Measurements from ENCODE around the gene FBH1. TPM values are rescaled to one million over a fixed set of nuclear protein-coding genes. Genes with fewer than 3 reads are reported as not detected.

Gene FBH1
- total and polyA plus RNA-seq, 9 of the 15 experiments (the other 6 are each of a cell fraction or from before 2014, with no cell fraction given) = 13.4 to 108 (median 77.8) TPM

DNA sequence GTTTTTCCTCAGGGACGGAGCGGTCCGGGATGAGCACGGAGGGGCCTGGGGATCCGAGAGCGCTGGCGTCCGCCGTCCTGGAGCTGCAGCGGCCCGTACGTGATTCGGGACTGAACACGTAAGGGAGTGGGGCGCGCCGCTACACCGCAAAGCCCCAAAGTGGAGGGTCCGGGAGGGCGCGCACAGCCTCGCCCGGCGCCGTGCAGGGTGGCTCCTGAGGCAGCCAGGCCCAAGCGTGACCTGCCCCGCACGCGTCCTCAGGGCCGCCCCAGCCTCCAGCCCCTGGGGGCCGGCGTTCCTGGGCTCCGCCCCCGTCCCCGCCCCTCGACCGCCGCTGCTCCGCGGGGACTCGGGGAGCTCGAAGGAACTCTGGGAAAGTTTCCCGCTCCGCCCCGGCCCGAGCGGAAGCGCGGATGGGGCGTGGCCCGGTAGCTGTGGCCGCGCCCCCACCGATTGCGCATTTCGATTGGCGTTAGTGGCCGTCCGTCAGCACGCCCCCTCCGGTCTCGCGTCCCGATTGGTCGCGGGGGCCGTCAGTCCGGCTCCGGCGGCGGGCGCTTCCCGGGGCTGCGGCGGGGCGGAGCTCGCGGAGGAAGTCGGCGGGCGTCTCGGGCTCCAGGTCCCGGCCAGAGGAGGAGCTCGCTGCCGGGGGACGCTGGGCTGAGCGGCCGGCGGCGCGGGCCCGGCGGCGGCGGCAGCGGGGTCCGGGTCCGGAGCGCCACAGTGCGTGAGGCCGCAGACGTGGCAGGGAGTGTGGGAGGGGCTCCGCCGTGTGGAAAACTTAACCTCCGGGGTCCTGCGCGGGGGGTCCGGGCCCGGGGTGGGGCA, at the start of gene FBH1, which contains the start of gene ANKRD16 (continued):
- TF ChIP-seq, protein P1, sequence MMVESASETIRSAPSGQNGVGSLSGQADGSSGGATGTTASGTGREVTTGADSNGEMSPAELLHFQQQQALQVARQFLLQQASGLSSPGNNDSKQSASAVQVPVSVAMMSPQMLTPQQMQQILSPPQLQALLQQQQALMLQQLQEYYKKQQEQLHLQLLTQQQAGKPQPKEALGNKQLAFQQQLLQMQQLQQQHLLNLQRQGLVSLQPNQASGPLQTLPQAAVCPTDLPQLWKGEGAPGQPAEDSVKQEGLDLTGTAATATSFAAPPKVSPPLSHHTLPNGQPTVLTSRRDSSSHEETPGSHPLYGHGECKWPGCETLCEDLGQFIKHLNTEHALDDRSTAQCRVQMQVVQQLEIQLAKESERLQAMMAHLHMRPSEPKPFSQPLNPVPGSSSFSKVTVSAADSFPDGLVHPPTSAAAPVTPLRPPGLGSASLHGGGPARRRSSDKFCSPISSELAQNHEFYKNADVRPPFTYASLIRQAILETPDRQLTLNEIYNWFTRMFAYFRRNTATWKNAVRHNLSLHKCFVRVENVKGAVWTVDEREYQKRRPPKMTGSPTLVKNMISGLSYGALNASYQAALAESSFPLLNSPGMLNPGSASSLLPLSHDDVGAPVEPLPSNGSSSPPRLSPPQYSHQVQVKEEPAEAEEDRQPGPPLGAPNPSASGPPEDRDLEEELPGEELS (CRISPR knock-in tag; IDR thresholded peaks at IDR 0.05; ENCODE audit: borderline replicate concordance) = 0 out of 2 replicates have a peak, but pooled peaks have one; percentile 20
- TF ChIP-seq CAMTA2 (CRISPR knock-in tag; conservative IDR thresholded peaks at IDR 0.05) (no peak), CREB1 (IDR thresholded peaks at IDR 0.05) (peak; percentile 76), CREB1 (CRISPR knock-in tag; IDR thresholded peaks at IDR 0.05) (peak; percentile 75), POLR2G (IDR thresholded peaks at IDR 0.05; ENCODE audit: low read depth, low read length) (peak; percentile 96), SMC3 (conservative IDR thresholded peaks at IDR 0.05; ENCODE audit: insufficient read depth, low read depth, low read length) (0 out of 2 replicates have a peak, but pooled peaks have one; percentile 13), TBP (optimal IDR thresholded peaks at IDR 0.05; ENCODE audit: low read depth, low read length) (peak; percentile 69), RB1 (IDR thresholded peaks at IDR 0.05; ENCODE audit: low read depth) (peak; percentile 96), PML (IDR thresholded peaks at IDR 0.05; ENCODE audit: low read length) (peak; percentile 37; the same call in 1 of the 2 replicates), KDM2B (CRISPR knock-in tag; IDR thresholded peaks at IDR 0.05) (peak; percentile 31; the same call in 1 of the 2 replicates), TEAD1 (CRISPR knock-in tag; IDR thresholded peaks at IDR 0.05) (peak in 1 of 2 experiments; percentile 70; a peak in 1 of 4 replicates), PURB (CRISPR knock-in tag; IDR thresholded peaks at IDR 0.05; ENCODE audit: low read depth) (no peak), KAT7 (CRISPR knock-in tag; IDR thresholded peaks at IDR 0.05; ENCODE audit: borderline replicate concordance) (peak; percentile 94; the same call in 1 of the 2 replicates), SAP30 (IDR thresholded peaks at IDR 0.05; ENCODE audit: borderline replicate concordance, insufficient read depth, low read depth, low read length, poor library complexity, severe bottlenecking) (peak; percentile 69)
- TF ChIP-seq, protein P2, sequence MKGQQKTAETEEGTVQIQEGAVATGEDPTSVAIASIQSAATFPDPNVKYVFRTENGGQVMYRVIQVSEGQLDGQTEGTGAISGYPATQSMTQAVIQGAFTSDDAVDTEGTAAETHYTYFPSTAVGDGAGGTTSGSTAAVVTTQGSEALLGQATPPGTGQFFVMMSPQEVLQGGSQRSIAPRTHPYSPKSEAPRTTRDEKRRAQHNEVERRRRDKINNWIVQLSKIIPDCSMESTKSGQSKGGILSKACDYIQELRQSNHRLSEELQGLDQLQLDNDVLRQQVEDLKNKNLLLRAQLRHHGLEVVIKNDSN (CRISPR knock-in tag; IDR thresholded peaks at IDR 0.05) = peak; percentile 39; the same call in 1 of the 2 replicates
- TF ChIP-seq, protein P3, sequence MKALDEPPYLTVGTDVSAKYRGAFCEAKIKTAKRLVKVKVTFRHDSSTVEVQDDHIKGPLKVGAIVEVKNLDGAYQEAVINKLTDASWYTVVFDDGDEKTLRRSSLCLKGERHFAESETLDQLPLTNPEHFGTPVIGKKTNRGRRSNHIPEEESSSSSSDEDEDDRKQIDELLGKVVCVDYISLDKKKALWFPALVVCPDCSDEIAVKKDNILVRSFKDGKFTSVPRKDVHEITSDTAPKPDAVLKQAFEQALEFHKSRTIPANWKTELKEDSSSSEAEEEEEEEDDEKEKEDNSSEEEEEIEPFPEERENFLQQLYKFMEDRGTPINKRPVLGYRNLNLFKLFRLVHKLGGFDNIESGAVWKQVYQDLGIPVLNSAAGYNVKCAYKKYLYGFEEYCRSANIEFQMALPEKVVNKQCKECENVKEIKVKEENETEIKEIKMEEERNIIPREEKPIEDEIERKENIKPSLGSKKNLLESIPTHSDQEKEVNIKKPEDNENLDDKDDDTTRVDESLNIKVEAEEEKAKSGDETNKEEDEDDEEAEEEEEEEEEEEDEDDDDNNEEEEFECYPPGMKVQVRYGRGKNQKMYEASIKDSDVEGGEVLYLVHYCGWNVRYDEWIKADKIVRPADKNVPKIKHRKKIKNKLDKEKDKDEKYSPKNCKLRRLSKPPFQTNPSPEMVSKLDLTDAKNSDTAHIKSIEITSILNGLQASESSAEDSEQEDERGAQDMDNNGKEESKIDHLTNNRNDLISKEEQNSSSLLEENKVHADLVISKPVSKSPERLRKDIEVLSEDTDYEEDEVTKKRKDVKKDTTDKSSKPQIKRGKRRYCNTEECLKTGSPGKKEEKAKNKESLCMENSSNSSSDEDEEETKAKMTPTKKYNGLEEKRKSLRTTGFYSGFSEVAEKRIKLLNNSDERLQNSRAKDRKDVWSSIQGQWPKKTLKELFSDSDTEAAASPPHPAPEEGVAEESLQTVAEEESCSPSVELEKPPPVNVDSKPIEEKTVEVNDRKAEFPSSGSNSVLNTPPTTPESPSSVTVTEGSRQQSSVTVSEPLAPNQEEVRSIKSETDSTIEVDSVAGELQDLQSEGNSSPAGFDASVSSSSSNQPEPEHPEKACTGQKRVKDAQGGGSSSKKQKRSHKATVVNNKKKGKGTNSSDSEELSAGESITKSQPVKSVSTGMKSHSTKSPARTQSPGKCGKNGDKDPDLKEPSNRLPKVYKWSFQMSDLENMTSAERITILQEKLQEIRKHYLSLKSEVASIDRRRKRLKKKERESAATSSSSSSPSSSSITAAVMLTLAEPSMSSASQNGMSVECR (CRISPR knock-in tag; IDR thresholded peaks at IDR 0.05) = no peak; the same call in 1 of the 2 replicates
- TF ChIP-seq, protein P4, sequence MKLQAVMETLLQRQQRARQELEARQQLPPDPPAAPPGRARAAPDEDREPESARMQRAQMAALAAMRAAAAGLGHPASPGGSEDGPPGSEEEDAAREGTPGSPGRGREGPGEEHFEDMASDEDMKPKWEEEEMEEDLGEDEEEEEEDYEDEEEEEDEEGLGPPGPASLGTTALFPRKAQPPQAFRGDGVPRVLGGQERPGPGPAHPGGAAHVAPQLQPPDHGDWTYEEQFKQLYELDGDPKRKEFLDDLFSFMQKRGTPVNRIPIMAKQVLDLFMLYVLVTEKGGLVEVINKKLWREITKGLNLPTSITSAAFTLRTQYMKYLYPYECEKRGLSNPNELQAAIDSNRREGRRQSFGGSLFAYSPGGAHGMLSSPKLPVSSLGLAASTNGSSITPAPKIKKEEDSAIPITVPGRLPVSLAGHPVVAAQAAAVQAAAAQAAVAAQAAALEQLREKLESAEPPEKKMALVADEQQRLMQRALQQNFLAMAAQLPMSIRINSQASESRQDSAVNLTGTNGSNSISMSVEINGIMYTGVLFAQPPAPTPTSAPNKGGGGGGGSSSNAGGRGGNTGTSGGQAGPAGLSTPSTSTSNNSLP (IDR thresholded peaks at IDR 0.05; ENCODE audit: borderline replicate concordance, low read depth, low read length) = peak; percentile 97; the same call in 1 of the 2 replicates

Data from K562 (cell line).